GM18870 (cell line): ENCODE measurements around the gene LAYN.

Source experiments
- ATAC-seq: cut with Tn5 transposase; IDR thresholded peaks from one replicate; pipeline ENCODE4 v1.9.1; 2021; ENCODE audit warnings: moderate library complexity; ENCODE audit not compliant: unreplicated experiment

Gene LAYN

GRCh38 chr11:111530091-111530490 is 10.4 kb upstream of the LAYN start:
- no peak for ATAC-seq

GRCh38 chr11:111531136-111531535 is 9.4 kb upstream of the LAYN start:
- no peak for ATAC-seq

GRCh38 chr11:111531687-111532364 is 8.7 kb upstream of the LAYN start:
- peak; percentile 65 for ATAC-seq

- ATAC-seq = no peak
Observed at GRCh38 chr11:111532365-111532709, 8.2 kb upstream of the LAYN start.

GRCh38 chr11:111535281-111535680 is 5.2 kb upstream of the LAYN start:
- no peak for ATAC-seq

GRCh38 chr11:111537336-111537860 is 3.1 kb upstream of the LAYN start:
- no peak for ATAC-seq

- ATAC-seq = no peak
Observed at GRCh38 chr11:111538407-111539114, 2.0 kb upstream of the LAYN start.

GRCh38 chr11:111539426-111540113 is 950 bp upstream of the LAYN start:
- no peak for ATAC-seq

- no peak for ATAC-seq
Observed at GRCh38 chr11:111540937-111541253, 375 bp downstream of the LAYN start.

- no peak for ATAC-seq
Observed at GRCh38 chr11:111541254-111542061, 938 bp downstream of the LAYN start.

GRCh38 chr11:111542606-111543275 is 2.2 kb downstream of the LAYN start:
- ATAC-seq = no peak

GRCh38 chr11:111548525-111548924 is 8.0 kb downstream of the LAYN start:
- ATAC-seq = no peak

GRCh38 chr11:111549196-111549868 is 8.8 kb downstream of the LAYN start:
- ATAC-seq = no peak

- ATAC-seq = no peak
Observed at GRCh38 chr11:111549869-111550203, 9.3 kb downstream of the LAYN start.

GRCh38 chr11:111550258-111550657 is 9.7 kb downstream of the LAYN start:
- no peak for ATAC-seq

- no peak for ATAC-seq
Observed at GRCh38 chr11:111554532-111554931, 14.0 kb downstream of the LAYN start.

GRCh38 chr11:111555255-111555654 is 14.7 kb downstream of the LAYN start:
- no peak for ATAC-seq

- no peak for ATAC-seq
Observed at GRCh38 chr11:111557425-111558111, 17.0 kb downstream of the LAYN start.

- ATAC-seq = no peak
Observed at GRCh38 chr11:111559800-111560464, 19.4 kb downstream of the LAYN start.
